Lower lobe of right lung (tissue), 2 donors: ENCODE measurements around the gene TRAPPC12. TPM values are rescaled to one million over a fixed set of nuclear protein-coding genes. Genes with fewer than 3 reads are reported as not detected.

Experiments used
- ATAC-seq, 2 donors: fragments of 200-7000 bp; cut with Tn5 transposase; one replicate each; pipeline ENCODE4 v1.9.1; 2020 to 2022; ENCODE audit warnings: mild to moderate bottlenecking in 2 of 2, moderate library complexity in 2 of 2
- DNase-seq: peaks from one replicate; pipeline ENCODE4 v3.0.0-alpha.2; 2020
- H3K27ac ChIP-seq: fragments of 200-600 bp; one replicate; pipeline ENCODE4 v1.8.0; 2022
- H3K27me3 ChIP-seq: fragments of 200-600 bp; one replicate; pipeline ENCODE4 v1.8.0; 2022; ENCODE audit warnings: low read depth
- H3K36me3 ChIP-seq: fragments of 200-600 bp; one replicate; pipeline ENCODE4 v1.8.0; 2022; ENCODE audit warnings: mild to moderate bottlenecking
- H3K4me1 ChIP-seq: fragments of 200-600 bp; one replicate; pipeline ENCODE4 v1.8.0; 2022
- H3K4me3 ChIP-seq: fragments of 200-600 bp; one replicate; pipeline ENCODE4 v1.8.0; 2022; ENCODE audit warnings: mild to moderate bottlenecking
- H3K9me3 ChIP-seq: fragments of 200-600 bp; one replicate; pipeline ENCODE4 v1.8.0; 2022
- CTCF ChIP-seq: fragments of 200-600 bp; IDR thresholded peaks from one replicate; pipeline ENCODE4 v1.8.0; 2022; ENCODE audit warnings: antibody characterized with exemption, mild to moderate bottlenecking
- intact Hi-C: fragments of 100-400 bp; cut with DNase I; formaldehyde crosslinking; loops from one replicate; pipeline ENCODE4 v1.11.0; 2022
- total RNA-seq: library from RNA; stranded (reverse); fragmentation: NEBNext Ultra II Directional; extraction: Animal tissue kit (Norgen Biotek cat#: 25700); gene quantifications from one replicate; pipeline ENCODE4 v1.2.1, GENCODE V29; 2021
- donor health status: DM: no; HTN: yes; CAD: no; lungs with severe emphysema.

The TRAPPC12 gene
- total RNA-seq, 1 donor from 2014 or later, result 93.8 TPM

GRCh38 chr2:3403587-3404334, 24.3 kb downstream of the TRAPPC12 start:
- TF ChIP-seq CTCF, result no peak
- Histone ChIP-seq H3K9me3 (no peaks in the 10 kb centered on the region), H3K27me3 (no peaks in the 10 kb centered on the region), H3K27ac (no peak overlapping the region), H3K4me3 (no peak overlapping the region), H3K36me3 (peaks cover 40% of the 10 kb centered on the region), H3K4me1 (peaks cover 16% of the 10 kb centered on the region)
- DNase-seq (no peak), ATAC-seq (no peak)
- intact Hi-C loops, result no loop called here

- Histone ChIP-seq H3K9me3 (no peaks in the 10 kb centered on the region), H3K4me3 (no peak overlapping the region), H3K4me1 (peaks cover 14% of the 10 kb centered on the region), H3K27ac (no peak overlapping the region), H3K27me3 (no peaks in the 10 kb centered on the region), H3K36me3 (peaks cover 39% of the 10 kb centered on the region)
- no peak for TF ChIP-seq CTCF
- intact Hi-C loops, result no loop called here
- ATAC-seq, result no peak
- DNase-seq, result no peak
Observed at GRCh38 chr2:3404349-3404894, 24.9 kb downstream of the TRAPPC12 start.

GRCh38 chr2:3405307-3405706, 25.8 kb downstream of the TRAPPC12 start:
- no peak for DNase-seq
- TF ChIP-seq CTCF, result no peak
- intact Hi-C loops, result no loop called here
- ATAC-seq, result no peak
- H3K27ac ChIP-seq, result no peak overlapping the region
- no peak overlapping the region for H3K4me3 ChIP-seq
- peaks cover 10% of the 10 kb centered on the region for H3K4me1 ChIP-seq
- H3K9me3 ChIP-seq, result no peaks in the 10 kb centered on the region
- H3K36me3 ChIP-seq, result peaks cover 39% of the 10 kb centered on the region
- no peaks in the 10 kb centered on the region for H3K27me3 ChIP-seq

GRCh38 chr2:3405876-3406275, 26.4 kb downstream of the TRAPPC12 start:
- ATAC-seq, result no peak

GRCh38 chr2:3406501-3406900, 27.0 kb downstream of the TRAPPC12 start:
- Histone ChIP-seq H3K9me3 (no peaks in the 10 kb centered on the region), H3K4me1 (peaks cover 10% of the 10 kb centered on the region), H3K27me3 (no peaks in the 10 kb centered on the region), H3K4me3 (no peak overlapping the region), H3K36me3 (peaks cover 34% of the 10 kb centered on the region), H3K27ac (no peak overlapping the region)
- TF ChIP-seq CTCF, result no peak
- DNase-seq (no peak), ATAC-seq (no peak)
- intact Hi-C loops, result no loop called here

More at GRCh38 chr2:3405876-3406275, 26.4 kb downstream of the TRAPPC12 start:
- Histone ChIP-seq H3K4me1 (peaks cover 10% of the 10 kb centered on the region), H3K9me3 (no peaks in the 10 kb centered on the region), H3K27ac (no peak overlapping the region), H3K4me3 (no peak overlapping the region), H3K36me3 (peaks cover 39% of the 10 kb centered on the region), H3K27me3 (no peaks in the 10 kb centered on the region)
- no peak for TF ChIP-seq CTCF
- intact Hi-C loops, result no loop called here
- no peak for DNase-seq
